Medulla oblongata (tissue), 1 donor: ENCODE data around the gene SEMA3G.

Experiments used
- DNase-seq: peaks from one replicate; pipeline ENCODE4 v3.0.0-alpha.2; 2015; ENCODE audit errors: extremely low spot score

Gene SEMA3G

GRCh38 chr3:52396011-52396906 lies 48.6 kb downstream of the SEMA3G start:
- no peak for DNase-seq

GRCh38 chr3:52395503-52395865 lies 49.4 kb downstream of the SEMA3G start:
- DNase-seq = no peak

DNA sequence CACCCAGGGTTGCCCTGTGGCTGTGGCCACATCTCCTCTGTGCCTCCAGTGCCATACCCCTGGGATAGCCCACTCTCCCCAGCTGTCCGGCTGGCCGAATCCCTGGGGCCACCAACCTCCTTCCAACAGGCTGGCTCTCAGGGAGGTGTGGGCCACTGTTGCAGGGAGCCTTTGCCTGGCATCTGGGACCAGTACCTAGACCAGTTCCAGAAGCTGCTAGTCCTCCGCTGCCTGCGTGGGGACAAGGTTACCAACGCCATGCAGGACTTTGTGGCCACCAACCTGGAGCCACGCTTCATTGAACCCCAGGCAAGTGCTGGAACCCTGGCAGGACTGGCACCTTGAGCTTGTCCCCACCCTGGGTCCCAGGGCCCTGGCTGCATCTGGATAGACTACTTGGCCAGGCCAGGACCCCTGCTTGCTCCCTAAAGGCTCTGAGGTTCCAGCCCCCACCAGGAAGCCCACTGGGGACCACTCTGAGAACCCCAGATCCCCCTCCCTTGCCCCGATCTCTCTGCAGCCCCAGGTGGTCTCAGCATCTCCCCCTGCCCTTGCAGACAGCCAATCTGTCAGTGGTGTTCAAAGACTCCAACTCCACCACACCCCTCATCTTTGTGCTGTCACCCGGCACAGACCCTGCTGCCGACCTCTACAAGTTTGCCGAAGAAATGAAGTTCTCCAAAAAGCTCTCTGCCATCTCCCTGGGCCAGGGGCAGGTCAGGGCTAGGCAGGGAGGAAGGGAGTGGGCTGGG lies 50.0 kb downstream of the SEMA3G start:
- no peak for DNase-seq

DNA sequence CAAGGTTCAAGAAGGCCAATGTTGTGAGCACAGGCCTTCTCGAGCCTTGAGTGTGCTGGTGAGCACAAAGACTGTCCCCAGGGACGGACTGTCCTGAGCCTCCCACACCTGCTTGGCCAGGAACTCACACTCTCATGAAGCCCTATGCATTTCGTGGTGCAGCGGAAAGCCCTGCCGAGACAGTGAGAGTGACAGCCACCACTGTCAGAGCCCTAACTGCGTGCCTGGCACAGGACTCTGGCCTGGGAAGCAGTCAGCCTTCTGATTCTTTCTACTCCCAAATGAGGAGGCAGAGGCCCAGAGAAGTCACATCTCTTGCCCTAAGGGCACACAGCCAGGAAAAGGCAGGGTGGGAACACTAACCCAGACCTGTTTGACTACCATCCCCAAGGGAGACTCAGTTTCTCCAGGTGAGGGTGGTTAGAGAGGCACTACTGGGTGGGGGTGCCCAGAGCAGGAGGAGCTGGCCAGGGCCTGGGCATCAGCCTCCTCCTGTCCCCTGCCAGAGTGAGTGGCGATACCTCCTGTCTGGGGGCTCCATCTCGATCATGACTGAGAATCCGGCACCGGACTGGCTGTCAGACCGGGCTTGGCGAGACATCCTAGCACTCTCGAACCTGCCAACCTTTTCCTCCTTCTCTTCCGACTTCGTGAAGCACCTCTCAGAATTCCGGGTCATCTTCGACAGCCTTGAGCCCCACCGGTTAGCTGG lies 50.8 kb downstream of the SEMA3G start:
- DNase-seq = no peak

DNA sequence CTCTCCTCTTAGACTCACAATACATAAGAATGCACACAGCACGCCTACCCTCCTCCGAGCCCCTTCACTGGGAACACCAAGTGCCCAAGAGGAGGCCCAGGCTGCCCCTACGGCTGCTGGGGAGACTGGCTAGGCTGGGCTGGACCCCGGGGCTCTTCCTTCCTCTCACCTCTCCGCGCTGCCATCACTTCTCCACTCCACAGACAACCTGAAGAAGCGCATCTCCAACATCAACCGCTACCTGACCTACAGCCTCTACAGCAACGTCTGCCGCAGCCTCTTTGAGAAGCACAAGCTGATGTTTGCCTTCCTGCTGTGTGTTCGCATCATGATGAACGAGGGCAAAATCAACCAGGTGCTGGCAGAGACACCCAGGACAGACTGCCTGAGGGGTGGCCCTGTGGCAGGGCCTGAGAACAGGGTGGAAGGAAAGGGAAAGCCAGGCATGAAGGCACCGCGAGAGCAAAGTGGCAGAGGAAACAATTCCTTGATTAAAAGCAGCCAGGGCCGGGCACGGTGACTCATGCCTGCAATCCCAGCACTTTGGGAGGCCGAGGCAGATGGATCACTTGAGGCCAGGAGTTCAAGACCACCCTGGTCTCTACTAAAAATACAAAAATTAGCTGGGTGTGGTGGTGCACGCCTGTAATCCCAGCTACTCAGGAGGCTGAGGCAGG lies 51.6 kb downstream of the SEMA3G start:
- no peak for DNase-seq

- no peak for DNase-seq
Observed at GRCh38 chr3:52392216-52392930, 52.5 kb downstream of the SEMA3G start.

DNA sequence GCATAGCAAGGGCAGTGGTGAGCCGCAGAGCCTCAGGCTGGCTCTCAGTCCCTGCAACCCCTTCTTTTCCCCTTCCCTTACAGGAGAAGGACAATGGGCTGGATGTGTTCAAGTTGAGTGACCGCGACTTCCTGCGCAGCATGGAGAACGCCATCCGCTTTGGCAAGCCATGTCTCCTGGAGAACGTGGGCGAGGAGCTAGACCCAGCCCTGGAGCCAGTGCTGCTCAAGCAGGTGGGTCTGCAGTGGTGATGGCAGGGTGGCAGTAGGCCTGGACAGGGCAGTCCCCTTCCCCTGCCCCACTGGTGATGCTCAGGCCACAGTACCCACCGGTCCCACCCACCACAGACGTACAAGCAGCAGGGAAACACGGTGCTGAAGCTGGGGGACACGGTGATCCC lies 53.8 kb downstream of the SEMA3G start:
- DNase-seq = no peak

DNA sequence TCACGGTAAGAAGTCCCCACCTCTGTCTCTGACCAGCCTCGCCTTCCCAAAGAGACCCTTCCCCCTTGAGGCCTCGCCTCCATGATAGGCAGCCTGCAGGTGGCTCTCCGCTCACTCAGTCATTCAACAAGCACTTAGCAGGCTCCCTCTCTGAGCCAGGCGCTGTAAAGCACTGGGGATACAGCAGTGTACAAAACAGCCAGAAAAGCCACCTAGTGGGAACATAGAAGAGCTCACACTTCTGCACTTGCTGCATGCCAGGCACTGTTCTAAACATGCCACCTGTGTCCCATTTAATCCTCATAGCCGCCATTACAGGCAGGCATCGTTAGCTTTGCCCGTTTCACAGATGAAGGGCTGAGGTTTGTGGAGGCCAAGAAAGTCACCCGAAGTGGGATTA lies 56.0 kb downstream of the SEMA3G start:
- no peak for DNase-seq

- DNase-seq = no peak
Observed at GRCh38 chr3:52388348-52388821, 56.5 kb downstream of the SEMA3G start.

DNA sequence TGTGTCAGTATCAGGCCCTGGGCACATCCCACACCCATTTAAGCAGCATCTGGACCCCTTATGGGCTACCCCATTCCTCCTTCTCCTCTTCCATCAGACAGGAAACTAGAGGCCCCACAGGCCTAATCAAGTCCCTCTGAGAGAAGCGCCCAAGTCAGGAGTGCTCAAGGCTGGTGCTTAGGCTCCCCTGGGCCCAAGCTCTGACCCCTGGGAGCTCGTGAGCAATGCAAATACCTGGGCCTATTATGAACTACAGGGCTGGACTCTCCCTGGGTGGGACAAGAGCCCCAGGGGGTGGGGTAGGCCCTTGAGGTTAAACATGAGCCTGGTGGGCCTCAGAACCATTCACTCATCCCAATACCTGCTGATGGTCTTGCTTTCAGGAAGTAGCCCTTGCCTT lies 57.4 kb downstream of the SEMA3G start:
- no peak for DNase-seq

DNA sequence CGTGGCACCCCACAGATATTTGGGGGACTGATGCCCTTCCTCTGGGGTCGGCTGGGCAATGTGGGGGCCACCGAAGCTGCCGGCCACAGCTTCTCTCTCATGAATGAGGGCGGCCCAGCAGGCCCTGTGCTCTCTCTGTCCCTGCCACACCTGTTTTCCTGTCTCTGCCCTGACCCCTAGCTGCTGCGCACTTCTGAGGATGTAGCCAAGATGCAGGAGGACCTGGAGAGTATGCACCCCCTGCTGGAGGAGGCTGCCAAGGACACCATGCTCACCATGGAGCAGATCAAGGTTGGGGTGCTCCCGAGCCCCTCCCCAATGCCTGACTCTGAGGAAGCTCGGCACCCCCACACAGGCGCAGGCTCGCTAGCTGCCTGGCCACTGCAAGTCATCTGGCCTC lies 59.7 kb downstream of the SEMA3G start:
- no peak for DNase-seq

GRCh38 chr3:52384019-52384761 lies 60.7 kb downstream of the SEMA3G start:
- DNase-seq = no peak

DNA sequence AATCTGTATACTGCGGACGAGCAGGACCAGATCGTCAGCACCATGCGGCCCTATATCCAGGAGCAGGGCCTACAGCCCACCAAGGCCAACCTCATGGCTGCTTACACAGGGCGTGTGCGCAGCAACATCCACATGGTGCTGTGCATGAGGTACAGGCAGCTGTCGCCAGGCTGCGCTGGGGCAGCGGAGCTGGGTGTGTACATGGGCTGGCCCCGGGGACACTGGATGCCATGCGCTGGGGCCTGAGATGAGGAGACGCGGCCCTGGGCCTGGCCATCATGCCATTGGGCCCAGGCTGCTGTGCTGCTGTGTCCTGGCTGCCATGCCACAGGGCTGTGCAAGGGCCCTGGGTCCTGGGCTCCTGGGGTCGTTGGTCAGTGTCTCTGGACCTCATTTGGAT lies 61.5 kb downstream of the SEMA3G start:
- DNase-seq = no peak
